Stomach (tissue), 9 donors: Measurements from ENCODE around the gene MEIKIN. TPM values are rescaled to one million over a fixed set of nuclear protein-coding genes. Genes with fewer than 3 reads are reported as not detected.
A peak's percentile ranks its signal among the peaks of the same experiment; 100 is the strongest.
"Not testable (repeated sequence)": the region's sequence is repeated elsewhere in the genome, so short reads cannot be mapped to it uniquely, and the experiment has no call there.

Source experiments
- DNase-seq, 2 donors: peaks; one replicate each; pipeline versions ENCODE4 v3.0.0 to v3.0.0-alpha.2; 2013 to 2019
- H3K27ac ChIP-seq, 5 donors: fragments of 200-600 bp in 4 of 5; sonication (generic) in 4 of 5; one replicate each; pipeline ENCODE4 v1.5.1; 2013 to 2019; ENCODE audit warnings: mild to moderate bottlenecking in 1 of 5, moderate library complexity in 1 of 5
- H3K27me3 ChIP-seq, 3 donors: fragments of 200-600 bp; sonication (generic); one replicate each; pipeline ENCODE4 v1.5.1; 2017 to 2019; ENCODE audit warnings: mixed run types in 1 of 3
- H3K36me3 ChIP-seq, 4 donors: fragments of 200-600 bp; sonication (generic); 1 replicate in 3 of 4; 2 replicates in 1 of 4; pipeline ENCODE4 v1.5.1; 2016 to 2019
- H3K4me1 ChIP-seq, 4 donors: fragments of 200-600 bp; sonication (generic); one replicate each; pipeline ENCODE4 v1.5.1; 2016 to 2019
- H3K4me3 ChIP-seq, 4 donors: fragments of 200-600 bp; sonication (generic) in 3 of 4; one replicate each; pipeline ENCODE4 v1.5.1; 2016 to 2019; ENCODE audit warnings: mild to moderate bottlenecking in 1 of 4
- H3K9me3 ChIP-seq, 4 donors: fragments of 200-600 bp; sonication (generic); one replicate each; pipeline ENCODE4 v1.5.1; 2016 to 2019
- CTCF ChIP-seq, 7 experiments: fragments of 450-650 bp in 4 of 7; fragments of 200-600 bp in 3 of 7; sonication (generic) in 3 of 7; IDR thresholded peaks; one replicate each; pipeline ENCODE4 v1.5.1; 2016 to 2019; ENCODE audit warnings: antibody characterized with exemption in 7 of 7, control low read depth in 2 of 7, mild to moderate bottlenecking in 1 of 7
- EP300 ChIP-seq: sonication (generic); formaldehyde crosslinking; IDR thresholded peaks from one replicate; pipeline ENCODE4 v1.6.1; 2017; ENCODE audit warnings: antibody characterized with exemption
- POLR2A ChIP-seq, 4 donors: fragments of 450-650 bp; IDR thresholded peaks; one replicate each; pipeline ENCODE4 v1.6.1; 2016; ENCODE audit warnings: antibody characterized with exemption in 4 of 4, control low read depth in 2 of 4, mild to moderate bottlenecking in 1 of 4, moderate library complexity in 1 of 4
- POLR2AphosphoS5 ChIP-seq, 3 donors: sonication (generic); formaldehyde crosslinking; IDR thresholded peaks; one replicate each; pipeline ENCODE4 v1.6.1; 2016; ENCODE audit warnings: antibody characterized with exemption in 3 of 3
- WGBS, 5 donors: extraction: QIAGEN DNeasy Blood & Tissue Kit in 3 of 5; methylation state at CpG; one replicate each; pipeline versions ENCODE4 v1.1.5 to v1.1.7; 2013 to 2018; 5-methylcytosine and 5-hydroxymethylcytosine counted together
- intact Hi-C: fragments of 100-400 bp; cut with DNase I; formaldehyde crosslinking; loops from one replicate; pipeline ENCODE4 v1.15.1; 2023; ENCODE audit warnings: low total_unique reads
- polyA plus RNA-seq, 3 donors: library from polyadenylated mRNA; stranded (reverse); fragments of 200-250 nt; gene quantifications; one replicate each; pipeline ENCODE4 v1.2.3, GENCODE V29; 2013
- total RNA-seq, 5 donors: library from RNA; depleted of rRNA; stranded (reverse); fragments of >200 nt; gene quantifications; one replicate each; pipeline versions ENCODE4 v1.1.0 to v1.2.3, GENCODE V29; 2014 to 2016
- donor health status: healthy with polysubstance abuse.
- donor health status: Bipolar disorder and iron deficiency.
- donor health status: healthy.

MEIKIN gene
- total and polyA plus RNA-seq, 8 donors: 0.37 TPM; not detected in 7

- TF ChIP-seq POLR2AphosphoS5 (IDR thresholded peaks at IDR 0.05): no peak
- no peak for TF ChIP-seq POLR2A (IDR thresholded peaks at IDR 0.05)
- no peak for TF ChIP-seq CTCF (IDR thresholded peaks at IDR 0.05)
- no peak for TF ChIP-seq EP300
- Histone ChIP-seq H3K4me3 (no peak overlapping the region), H3K36me3 (no peaks in the 10 kb centered on the region), H3K27ac (no peak overlapping the region), H3K4me1 (no peaks in the 10 kb centered on the region), H3K9me3 (no peaks in the 10 kb centered on the region), H3K27me3 (no peaks in the 10 kb centered on the region)
- intact Hi-C loops: no loop called here
- no peak for DNase-seq
Observed at GRCh38 chr5:131914472-131914871, 31.0 kb downstream of the MEIKIN start.

- WGBS, 5 donors: 46 to 63% (median 53%) methylated on average over 3 of the region's 3 CpGs
- H3K4me1 ChIP-seq: no peaks in the 10 kb centered on the region
- H3K27ac ChIP-seq: no peak overlapping the region
- no peak for TF ChIP-seq POLR2A (IDR thresholded peaks at IDR 0.05)
- no peak for TF ChIP-seq POLR2AphosphoS5 (IDR thresholded peaks at IDR 0.05)
- no peak for TF ChIP-seq EP300
- no peak for TF ChIP-seq CTCF (IDR thresholded peaks at IDR 0.05)
- no peak for DNase-seq
- H3K9me3 ChIP-seq: no peaks in the 10 kb centered on the region
- no peak overlapping the region for H3K4me3 ChIP-seq
- H3K27me3 ChIP-seq: no peaks in the 10 kb centered on the region
- intact Hi-C loops: no loop called here
- no peaks in the 10 kb centered on the region for H3K36me3 ChIP-seq
Observed at GRCh38 chr5:131913603-131914002, 31.9 kb downstream of the MEIKIN start.

- Histone ChIP-seq H3K4me1 (no peaks in the 10 kb centered on the region), H3K4me3 (no peak overlapping the region), H3K36me3 (no peaks in the 10 kb centered on the region), H3K27ac (no peak overlapping the region), H3K27me3 (no peaks in the 10 kb centered on the region), H3K9me3 (peaks cover 0 to 24% (median 10%) of the 10 kb centered on the region in 4 donors)
- TF ChIP-seq POLR2A (IDR thresholded peaks at IDR 0.05): no peak
- TF ChIP-seq EP300: no peak
- no peak for TF ChIP-seq CTCF (IDR thresholded peaks at IDR 0.05)
- intact Hi-C loops: no loop called here
- DNase-seq: no peak
- WGBS, 5 donors: 65 to 79% (median 75%) methylated on average over 2 of the region's 2 CpGs
Observed at GRCh38 chr5:131906668-131907067, 38.8 kb downstream of the MEIKIN start.

DNA sequence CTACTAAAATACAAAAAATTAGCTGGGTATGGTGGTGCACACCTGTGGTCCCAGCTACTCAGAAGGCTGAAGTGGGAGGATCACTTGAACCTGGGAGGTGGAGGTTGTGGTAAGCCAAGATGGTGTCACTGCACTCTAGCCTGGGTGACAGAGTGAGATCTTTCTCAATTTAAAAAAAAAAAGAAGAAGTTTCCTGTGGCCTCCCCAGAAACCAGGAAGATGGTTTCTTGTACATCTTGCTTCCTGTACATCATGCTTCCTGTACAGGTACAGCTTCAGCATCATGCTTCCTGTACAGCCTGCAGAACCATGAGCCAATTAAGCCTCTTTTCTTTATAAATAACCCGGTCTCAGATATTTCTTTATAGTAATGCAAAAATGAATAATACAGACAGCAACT lies 43.2 kb downstream of the MEIKIN start:
- H3K4me3 ChIP-seq, H3K36me3 ChIP-seq, H3K4me1 ChIP-seq, DNase-seq, intact Hi-C loops: not testable (repeated sequence)
- H3K27me3 ChIP-seq: peaks cover 0 to 11% (median 0%) of the 10 kb centered on the region in 3 donors
- H3K9me3 ChIP-seq: peaks cover 0 to 24% (median 21%) of the 10 kb centered on the region in 4 donors
- WGBS, 5 donors: 76 to 95% (median 85%) methylated on average over 1 of the region's 1 CpG
- peak overlapping the region in 2 of 5 donors; percentile 44 to 52 for H3K27ac ChIP-seq

- no peak for DNase-seq
- Histone ChIP-seq H3K4me3 (no peak overlapping the region), H3K36me3 (no peaks in the 10 kb centered on the region), H3K27ac (no peak overlapping the region), H3K9me3 (peaks cover 2 to 32% (median 27%) of the 10 kb centered on the region in 4 donors), H3K27me3 (peaks cover 0 to 11% (median 0%) of the 10 kb centered on the region in 3 donors), H3K4me1 (no peaks in the 10 kb centered on the region)
- TF ChIP-seq POLR2A (IDR thresholded peaks at IDR 0.05): no peak
- no peak for TF ChIP-seq POLR2AphosphoS5 (IDR thresholded peaks at IDR 0.05)
- no peak for TF ChIP-seq CTCF (IDR thresholded peaks at IDR 0.05)
- TF ChIP-seq EP300: no peak
- intact Hi-C loops: no loop called here
Observed at GRCh38 chr5:131899686-131900085, 45.8 kb downstream of the MEIKIN start.
